VCaP (cell line): Measurements from ENCODE around the gene RERE.

ENCODE experiments used
- H3K27ac ChIP-seq: fragments of 450-650 bp; 2 replicates; pipeline ENCODE4 v1.5.1; 2017
- TF ChIP-seq, protein P1 (sequence below): fragments of 450-650 bp; conservative IDR thresholded peaks from 2 replicates; pipeline ENCODE4 v1.5.1; 2017; ENCODE audit warnings: mild to moderate bottlenecking, moderate library complexity

Gene RERE

DNA sequence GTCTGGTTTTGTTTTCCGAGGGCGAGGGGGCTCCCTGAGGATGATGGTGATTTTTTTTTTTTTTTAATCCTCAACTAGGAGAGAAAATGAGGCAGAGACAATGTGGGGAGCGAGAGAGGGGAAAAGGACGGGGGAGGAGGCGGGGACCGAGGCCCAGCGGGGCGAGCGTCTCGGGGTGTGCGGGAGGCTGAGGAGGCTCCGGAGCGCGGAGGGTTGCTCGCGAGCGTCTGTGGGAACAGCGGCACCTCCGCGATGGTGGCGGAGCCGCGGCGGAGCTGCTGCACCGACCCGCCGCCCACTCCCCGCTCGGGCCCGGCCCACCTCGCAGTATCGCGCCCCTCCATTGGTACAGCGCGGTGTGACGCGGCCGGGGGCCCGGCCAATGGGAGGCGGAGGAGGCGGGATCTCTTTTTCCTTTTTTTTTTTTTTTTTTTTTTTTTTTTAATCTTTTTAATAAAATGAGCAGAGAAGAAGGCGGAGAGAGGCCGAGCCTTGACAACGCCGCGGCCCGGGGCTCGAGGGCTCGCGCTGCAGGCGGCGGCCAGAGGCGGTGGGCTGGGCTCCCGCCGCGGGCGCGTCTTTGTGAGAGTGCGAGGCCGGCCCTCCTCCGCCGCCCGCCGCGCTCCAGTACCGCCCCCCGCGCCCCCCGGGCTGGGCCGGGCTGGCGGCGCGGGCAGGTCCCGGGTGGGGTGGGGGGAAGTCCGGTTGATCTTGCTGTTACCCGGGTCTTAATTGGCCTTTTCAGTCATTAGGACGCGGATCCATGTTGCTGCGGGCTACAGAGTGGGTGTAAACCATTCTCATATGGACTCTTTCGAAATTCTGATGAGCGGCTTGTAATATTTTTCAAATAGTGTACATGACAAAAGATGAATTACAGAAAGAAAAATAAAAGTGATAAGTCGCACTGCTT, at the start of gene RERE:
RERE (minus strand) TSS at position 229 of the 913 bp plus-strand sequence.
- TF ChIP-seq, protein P1, sequence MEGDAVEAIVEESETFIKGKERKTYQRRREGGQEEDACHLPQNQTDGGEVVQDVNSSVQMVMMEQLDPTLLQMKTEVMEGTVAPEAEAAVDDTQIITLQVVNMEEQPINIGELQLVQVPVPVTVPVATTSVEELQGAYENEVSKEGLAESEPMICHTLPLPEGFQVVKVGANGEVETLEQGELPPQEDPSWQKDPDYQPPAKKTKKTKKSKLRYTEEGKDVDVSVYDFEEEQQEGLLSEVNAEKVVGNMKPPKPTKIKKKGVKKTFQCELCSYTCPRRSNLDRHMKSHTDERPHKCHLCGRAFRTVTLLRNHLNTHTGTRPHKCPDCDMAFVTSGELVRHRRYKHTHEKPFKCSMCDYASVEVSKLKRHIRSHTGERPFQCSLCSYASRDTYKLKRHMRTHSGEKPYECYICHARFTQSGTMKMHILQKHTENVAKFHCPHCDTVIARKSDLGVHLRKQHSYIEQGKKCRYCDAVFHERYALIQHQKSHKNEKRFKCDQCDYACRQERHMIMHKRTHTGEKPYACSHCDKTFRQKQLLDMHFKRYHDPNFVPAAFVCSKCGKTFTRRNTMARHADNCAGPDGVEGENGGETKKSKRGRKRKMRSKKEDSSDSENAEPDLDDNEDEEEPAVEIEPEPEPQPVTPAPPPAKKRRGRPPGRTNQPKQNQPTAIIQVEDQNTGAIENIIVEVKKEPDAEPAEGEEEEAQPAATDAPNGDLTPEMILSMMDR: 0 out of 2 replicates have a peak, but pooled peaks have one; percentile 22

DNA sequence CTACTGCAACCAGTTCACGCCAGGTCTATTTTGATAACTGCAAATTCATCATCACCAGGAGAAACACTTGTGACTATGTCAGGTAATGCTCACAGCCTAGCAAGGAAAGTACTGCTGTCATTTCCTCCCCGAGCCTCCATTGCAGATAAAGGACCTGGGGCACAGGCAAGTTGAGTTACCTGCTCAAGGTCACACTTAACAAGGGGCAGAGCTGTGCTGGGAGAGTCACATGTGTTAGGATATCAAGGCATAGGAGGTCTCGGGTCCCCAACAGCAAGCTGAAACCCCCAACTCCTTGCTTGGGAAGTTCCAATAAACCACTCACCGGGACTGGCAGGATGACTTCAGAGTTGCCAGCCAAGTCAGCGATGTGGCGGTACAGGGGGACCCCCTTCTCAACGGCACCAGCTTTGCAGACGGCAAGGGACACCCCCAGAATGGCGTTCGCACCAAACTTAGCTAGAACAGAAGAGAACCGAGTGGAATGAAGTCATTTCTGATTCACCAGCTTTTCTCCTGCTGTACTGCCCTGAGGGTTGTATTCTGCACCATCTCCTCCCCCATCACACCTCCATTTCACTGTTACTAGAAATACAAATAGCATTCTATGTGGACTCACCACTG, 49.5 kb upstream of the RERE start:
- TF ChIP-seq, protein P1: no peak
- no peak overlapping the region for H3K27ac ChIP-seq

More for the DNA sequence above, at the start of gene RERE:
- H3K27ac ChIP-seq: peak within 1 kb of the TSS; percentile 95

DNA sequence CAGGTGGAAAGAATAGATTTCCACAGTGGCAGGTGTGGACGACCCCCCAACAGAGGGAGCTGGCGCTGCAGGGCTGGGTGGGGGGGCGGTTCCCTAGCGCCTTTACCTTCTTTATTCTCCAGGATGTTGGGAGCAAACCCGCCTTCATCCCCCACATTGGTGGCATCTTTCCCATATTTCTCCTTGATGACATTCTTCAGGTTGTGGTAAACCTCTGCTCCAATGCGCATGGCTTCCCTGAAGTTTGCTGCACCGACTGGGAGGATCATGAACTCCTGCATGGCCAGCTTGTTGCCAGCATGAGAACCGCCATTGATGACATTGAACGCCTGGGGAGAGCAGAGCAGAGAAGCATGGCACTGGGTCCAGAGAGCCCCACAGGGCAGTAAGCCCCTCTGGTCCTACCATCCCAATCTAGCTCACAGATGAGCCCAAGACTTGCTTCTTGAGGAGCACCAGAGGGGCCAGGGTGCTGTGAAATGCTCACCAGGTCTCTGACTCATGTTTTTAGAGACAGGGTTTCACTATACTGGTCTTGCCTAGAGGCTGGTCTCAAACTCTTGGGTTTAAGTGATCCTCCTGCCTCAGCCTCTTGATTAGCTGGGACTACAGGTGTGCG, 48.8 kb upstream of the RERE start:
- TF ChIP-seq, protein P1: no peak
- H3K27ac ChIP-seq: no peak overlapping the region

DNA sequence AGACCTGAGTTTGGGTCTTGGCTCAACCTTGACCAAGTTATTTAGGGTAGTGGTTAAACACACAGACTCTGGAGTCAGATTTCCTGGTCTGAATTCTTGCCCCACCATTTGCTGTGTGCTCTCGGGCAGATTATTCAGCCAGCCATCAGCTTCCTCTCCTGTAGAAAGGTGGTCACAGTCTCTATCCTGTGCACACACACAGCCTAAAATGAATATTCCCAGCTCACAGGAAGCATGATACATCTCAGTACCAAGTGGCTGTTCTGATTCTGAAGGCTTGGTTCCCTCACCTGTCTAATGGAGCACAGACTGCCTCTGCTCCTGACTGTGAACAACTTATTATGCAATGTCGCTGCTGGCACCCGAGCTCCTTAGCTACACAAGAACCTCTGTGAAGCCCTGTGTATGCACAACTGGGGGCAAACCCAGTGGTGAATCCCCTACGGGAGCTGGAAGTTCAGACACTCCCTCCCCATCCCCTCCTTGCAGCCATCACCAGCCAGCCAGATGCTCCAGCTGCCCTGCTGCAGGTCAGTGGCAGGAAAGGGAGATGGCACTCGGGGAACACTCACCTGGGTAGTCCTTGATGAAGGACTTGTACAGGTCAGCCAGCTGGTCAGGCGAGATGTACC, 47.4 kb upstream of the RERE start:
- H3K27ac ChIP-seq: no peak overlapping the region; the same call in 1 of the 2 replicates
- TF ChIP-seq, protein P1: no peak

DNA sequence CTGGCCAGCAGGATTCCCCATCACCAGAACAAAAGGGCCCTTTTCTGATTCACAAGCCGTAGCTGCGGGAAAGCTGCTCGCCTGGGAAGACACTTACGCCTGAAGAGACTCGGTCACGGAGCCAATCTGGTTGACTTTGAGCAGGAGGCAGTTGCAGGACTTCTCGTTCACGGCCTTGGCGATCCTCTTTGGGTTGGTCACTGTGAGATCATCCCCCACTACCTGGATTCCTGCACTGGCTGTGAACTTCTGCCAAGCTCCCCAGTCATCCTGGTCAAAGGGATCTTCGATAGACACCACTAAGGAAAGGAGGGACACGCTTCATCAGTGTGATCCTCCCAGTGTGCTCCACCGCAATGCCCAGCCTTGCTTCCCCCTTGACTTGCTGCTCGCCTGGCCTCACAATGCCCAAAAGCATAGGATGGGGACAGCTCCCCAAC, 46.4 kb upstream of the RERE start:
- peak overlapping the region; percentile 16; the same call in 1 of the 2 replicates for H3K27ac ChIP-seq
- TF ChIP-seq, protein P1: no peak

DNA sequence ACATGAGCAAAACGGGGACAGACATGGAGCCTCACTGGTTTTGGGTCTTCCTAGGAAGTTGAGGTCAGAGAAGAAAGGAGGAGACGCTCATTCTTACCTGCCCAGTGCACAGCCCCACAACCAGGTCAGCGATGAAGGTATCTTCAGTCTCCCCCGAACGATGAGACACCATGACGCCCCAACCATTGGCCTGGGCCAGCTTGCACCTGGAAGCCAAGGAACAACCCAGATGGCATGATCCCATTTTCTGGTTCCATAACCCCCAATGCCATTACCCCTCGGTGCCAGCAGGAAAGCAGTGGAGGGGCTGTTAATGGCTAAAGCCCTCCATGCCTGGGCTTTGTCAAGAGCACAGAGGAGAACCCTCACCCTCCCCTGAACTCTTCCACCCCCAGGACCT, 45.7 kb upstream of the RERE start:
- TF ChIP-seq, protein P1: no peak
- peak overlapping the region; percentile 16; the same call in 1 of the 2 replicates for H3K27ac ChIP-seq

DNA sequence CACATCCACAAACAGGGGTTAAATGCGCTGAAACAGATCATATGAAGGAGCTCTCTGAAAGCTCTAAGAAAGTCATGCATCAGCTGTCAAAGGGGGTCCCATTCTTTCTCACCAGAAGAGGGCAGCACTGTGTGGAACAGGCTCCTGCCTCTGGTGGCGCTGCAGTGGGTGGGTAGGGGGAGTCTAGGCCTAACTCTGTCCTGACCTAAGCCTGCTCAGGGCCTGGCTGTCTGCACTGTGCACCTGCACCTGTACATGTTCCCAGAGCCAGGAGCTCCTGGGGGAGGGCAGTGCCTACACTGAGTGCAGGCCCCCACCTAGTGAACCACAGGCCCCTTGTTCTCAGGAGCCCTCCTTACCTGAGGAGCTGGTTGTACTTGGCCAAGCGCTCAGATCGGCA, 45.1 kb upstream of the RERE start:
- TF ChIP-seq, protein P1: peak; percentile 77
- H3K27ac ChIP-seq: no peak overlapping the region
